IPS-18a (cell line): Measurements from ENCODE around the gene CDC42.

Experiments
- H3K27ac ChIP-seq: one replicate; pipeline ENCODE4 v1.5.1; 2013; ENCODE audit warnings: low read length
- H3K27me3 ChIP-seq: one replicate; pipeline ENCODE4 v1.6.1; 2013; ENCODE audit warnings: mild to moderate bottlenecking, low read length; ENCODE audit not compliant: control insufficient read depth, insufficient read depth
- H3K36me3 ChIP-seq: one replicate; pipeline ENCODE4 v1.6.1; 2013; ENCODE audit warnings: low read depth, low read length; ENCODE audit not compliant: control insufficient read depth
- H3K4me1 ChIP-seq: one replicate; pipeline ENCODE4 v1.6.1; 2013; ENCODE audit warnings: low read depth, low read length; ENCODE audit not compliant: control insufficient read depth
- H3K4me3 ChIP-seq: one replicate; pipeline ENCODE4 v1.5.1; 2013; ENCODE audit warnings: low read length
- H3K9ac ChIP-seq: one replicate; pipeline ENCODE4 v1.6.1; 2013; ENCODE audit warnings: mild to moderate bottlenecking, low read length, moderate library complexity
- H3K9me3 ChIP-seq: one replicate; pipeline ENCODE4 v1.6.1; 2013; ENCODE audit warnings: low read depth, low read length; ENCODE audit not compliant: control insufficient read depth

The CDC42 gene

GRCh38 chr1:22139066-22139594 lies 86.6 kb downstream of the CDC42 start:
- Histone ChIP-seq H3K27me3 (peaks cover 31% of the 10 kb centered on the region), H3K27ac (no peak overlapping the region), H3K4me3 (no peak overlapping the region), H3K9me3 (no peaks in the 10 kb centered on the region), H3K36me3 (no peaks in the 10 kb centered on the region), H3K4me1 (peaks cover 34% of the 10 kb centered on the region), H3K9ac (no peak overlapping the region)

- H3K9me3 ChIP-seq = no peaks in the 10 kb centered on the region
- no peak overlapping the region for H3K9ac ChIP-seq
- H3K36me3 ChIP-seq = no peaks in the 10 kb centered on the region
- no peak overlapping the region for H3K27ac ChIP-seq
- H3K4me3 ChIP-seq = no peak overlapping the region
- peaks cover 38% of the 10 kb centered on the region for H3K27me3 ChIP-seq
- H3K4me1 ChIP-seq = peaks cover 31% of the 10 kb centered on the region
Observed at GRCh38 chr1:22139817-22140216, 87.3 kb downstream of the CDC42 start.
